COLO829 (cell line): ENCODE data around the gene PRR27.
"Not testable (repeated sequence)": the region's sequence is repeated elsewhere in the genome, so short reads cannot be mapped to it uniquely, and the experiment has no call there.

Source experiments
- DNase-seq: peaks from one replicate; pipeline ENCODE4 v3.0.0; 2012; ENCODE audit warnings: low spot score

PRR27 gene

GRCh38 chr4:70203601-70204000, 49.6 kb downstream of the PRR27 start:
- DNase-seq = no peak

GRCh38 chr4:70212752-70213151, 58.7 kb downstream of the PRR27 start:
- DNase-seq = not testable (repeated sequence)
